Suprapubic skin (tissue), 4 donors: ENCODE results near the gene PIK3CA.

Experiments used
- EP300 ChIP-seq: sonication (generic); formaldehyde crosslinking; IDR thresholded peaks from one replicate; pipeline ENCODE4 v1.6.1; 2017; ENCODE audit warnings: antibody characterized with exemption
- POLR2A ChIP-seq, 2 donors: fragments of 450-650 bp; IDR thresholded peaks; one replicate each; pipeline ENCODE4 v1.6.1; 2017; ENCODE audit warnings: antibody characterized with exemption in 2 of 2, mild to moderate bottlenecking in 2 of 2, moderate library complexity in 2 of 2
- POLR2AphosphoS5 ChIP-seq, 3 donors: sonication (generic); formaldehyde crosslinking; IDR thresholded peaks; one replicate each; pipeline ENCODE4 v1.6.1; 2017; ENCODE audit warnings: antibody characterized with exemption in 3 of 3
- TF ChIP-seq, protein P1 (sequence below), 2 donors: fragments of 200-600 bp in 1 of 2; fragments of 450-650 bp in 1 of 2; sonication (generic) in 1 of 2; IDR thresholded peaks; one replicate each; pipeline ENCODE4 v1.5.1; 2016 to 2019; ENCODE audit warnings: antibody characterized with exemption in 2 of 2, mild to moderate bottlenecking in 1 of 2, moderate library complexity in 1 of 2

DNA sequence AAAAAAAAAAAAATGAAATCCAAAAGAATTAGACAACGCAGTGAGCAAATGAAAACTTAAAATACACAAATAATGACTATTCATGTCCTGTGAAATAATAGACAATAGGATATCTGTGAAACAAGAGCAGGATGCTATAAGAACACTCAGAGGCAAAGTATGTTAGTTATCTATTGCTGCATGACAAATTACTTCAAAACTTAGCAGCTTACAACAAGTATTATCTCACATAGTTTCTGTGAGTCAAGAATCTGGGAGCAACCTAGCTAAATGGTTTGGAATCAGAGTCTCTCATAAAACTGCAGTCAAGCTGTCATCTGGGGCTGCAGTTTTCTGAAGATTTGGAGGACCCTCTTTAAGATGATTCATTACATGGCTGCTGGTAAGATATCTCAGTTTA is 40.1 kb upstream of the PIK3CA start:
- TF ChIP-seq, protein P1, sequence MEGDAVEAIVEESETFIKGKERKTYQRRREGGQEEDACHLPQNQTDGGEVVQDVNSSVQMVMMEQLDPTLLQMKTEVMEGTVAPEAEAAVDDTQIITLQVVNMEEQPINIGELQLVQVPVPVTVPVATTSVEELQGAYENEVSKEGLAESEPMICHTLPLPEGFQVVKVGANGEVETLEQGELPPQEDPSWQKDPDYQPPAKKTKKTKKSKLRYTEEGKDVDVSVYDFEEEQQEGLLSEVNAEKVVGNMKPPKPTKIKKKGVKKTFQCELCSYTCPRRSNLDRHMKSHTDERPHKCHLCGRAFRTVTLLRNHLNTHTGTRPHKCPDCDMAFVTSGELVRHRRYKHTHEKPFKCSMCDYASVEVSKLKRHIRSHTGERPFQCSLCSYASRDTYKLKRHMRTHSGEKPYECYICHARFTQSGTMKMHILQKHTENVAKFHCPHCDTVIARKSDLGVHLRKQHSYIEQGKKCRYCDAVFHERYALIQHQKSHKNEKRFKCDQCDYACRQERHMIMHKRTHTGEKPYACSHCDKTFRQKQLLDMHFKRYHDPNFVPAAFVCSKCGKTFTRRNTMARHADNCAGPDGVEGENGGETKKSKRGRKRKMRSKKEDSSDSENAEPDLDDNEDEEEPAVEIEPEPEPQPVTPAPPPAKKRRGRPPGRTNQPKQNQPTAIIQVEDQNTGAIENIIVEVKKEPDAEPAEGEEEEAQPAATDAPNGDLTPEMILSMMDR (IDR thresholded peaks at IDR 0.05) = no peak
- no peak for TF ChIP-seq POLR2A (IDR thresholded peaks at IDR 0.05)
- no peak for TF ChIP-seq POLR2AphosphoS5 (IDR thresholded peaks at IDR 0.05)
- no peak for TF ChIP-seq EP300
